ENCODE measurements around the gene HSD17B7. TPM values are rescaled to one million over a fixed set of nuclear protein-coding genes. Genes with fewer than 3 reads are reported as not detected.

Gene HSD17B7
- total and polyA plus RNA-seq, 2 of the 8 experiments (the other 6 are each of a cell fraction or from before 2014, with no cell fraction given) = 31.0 to 37.8 TPM

GRCh38 chr1:162774007-162774406 is 16.5 kb upstream of the HSD17B7 start (continued):
- TF ChIP-seq, protein P1, sequence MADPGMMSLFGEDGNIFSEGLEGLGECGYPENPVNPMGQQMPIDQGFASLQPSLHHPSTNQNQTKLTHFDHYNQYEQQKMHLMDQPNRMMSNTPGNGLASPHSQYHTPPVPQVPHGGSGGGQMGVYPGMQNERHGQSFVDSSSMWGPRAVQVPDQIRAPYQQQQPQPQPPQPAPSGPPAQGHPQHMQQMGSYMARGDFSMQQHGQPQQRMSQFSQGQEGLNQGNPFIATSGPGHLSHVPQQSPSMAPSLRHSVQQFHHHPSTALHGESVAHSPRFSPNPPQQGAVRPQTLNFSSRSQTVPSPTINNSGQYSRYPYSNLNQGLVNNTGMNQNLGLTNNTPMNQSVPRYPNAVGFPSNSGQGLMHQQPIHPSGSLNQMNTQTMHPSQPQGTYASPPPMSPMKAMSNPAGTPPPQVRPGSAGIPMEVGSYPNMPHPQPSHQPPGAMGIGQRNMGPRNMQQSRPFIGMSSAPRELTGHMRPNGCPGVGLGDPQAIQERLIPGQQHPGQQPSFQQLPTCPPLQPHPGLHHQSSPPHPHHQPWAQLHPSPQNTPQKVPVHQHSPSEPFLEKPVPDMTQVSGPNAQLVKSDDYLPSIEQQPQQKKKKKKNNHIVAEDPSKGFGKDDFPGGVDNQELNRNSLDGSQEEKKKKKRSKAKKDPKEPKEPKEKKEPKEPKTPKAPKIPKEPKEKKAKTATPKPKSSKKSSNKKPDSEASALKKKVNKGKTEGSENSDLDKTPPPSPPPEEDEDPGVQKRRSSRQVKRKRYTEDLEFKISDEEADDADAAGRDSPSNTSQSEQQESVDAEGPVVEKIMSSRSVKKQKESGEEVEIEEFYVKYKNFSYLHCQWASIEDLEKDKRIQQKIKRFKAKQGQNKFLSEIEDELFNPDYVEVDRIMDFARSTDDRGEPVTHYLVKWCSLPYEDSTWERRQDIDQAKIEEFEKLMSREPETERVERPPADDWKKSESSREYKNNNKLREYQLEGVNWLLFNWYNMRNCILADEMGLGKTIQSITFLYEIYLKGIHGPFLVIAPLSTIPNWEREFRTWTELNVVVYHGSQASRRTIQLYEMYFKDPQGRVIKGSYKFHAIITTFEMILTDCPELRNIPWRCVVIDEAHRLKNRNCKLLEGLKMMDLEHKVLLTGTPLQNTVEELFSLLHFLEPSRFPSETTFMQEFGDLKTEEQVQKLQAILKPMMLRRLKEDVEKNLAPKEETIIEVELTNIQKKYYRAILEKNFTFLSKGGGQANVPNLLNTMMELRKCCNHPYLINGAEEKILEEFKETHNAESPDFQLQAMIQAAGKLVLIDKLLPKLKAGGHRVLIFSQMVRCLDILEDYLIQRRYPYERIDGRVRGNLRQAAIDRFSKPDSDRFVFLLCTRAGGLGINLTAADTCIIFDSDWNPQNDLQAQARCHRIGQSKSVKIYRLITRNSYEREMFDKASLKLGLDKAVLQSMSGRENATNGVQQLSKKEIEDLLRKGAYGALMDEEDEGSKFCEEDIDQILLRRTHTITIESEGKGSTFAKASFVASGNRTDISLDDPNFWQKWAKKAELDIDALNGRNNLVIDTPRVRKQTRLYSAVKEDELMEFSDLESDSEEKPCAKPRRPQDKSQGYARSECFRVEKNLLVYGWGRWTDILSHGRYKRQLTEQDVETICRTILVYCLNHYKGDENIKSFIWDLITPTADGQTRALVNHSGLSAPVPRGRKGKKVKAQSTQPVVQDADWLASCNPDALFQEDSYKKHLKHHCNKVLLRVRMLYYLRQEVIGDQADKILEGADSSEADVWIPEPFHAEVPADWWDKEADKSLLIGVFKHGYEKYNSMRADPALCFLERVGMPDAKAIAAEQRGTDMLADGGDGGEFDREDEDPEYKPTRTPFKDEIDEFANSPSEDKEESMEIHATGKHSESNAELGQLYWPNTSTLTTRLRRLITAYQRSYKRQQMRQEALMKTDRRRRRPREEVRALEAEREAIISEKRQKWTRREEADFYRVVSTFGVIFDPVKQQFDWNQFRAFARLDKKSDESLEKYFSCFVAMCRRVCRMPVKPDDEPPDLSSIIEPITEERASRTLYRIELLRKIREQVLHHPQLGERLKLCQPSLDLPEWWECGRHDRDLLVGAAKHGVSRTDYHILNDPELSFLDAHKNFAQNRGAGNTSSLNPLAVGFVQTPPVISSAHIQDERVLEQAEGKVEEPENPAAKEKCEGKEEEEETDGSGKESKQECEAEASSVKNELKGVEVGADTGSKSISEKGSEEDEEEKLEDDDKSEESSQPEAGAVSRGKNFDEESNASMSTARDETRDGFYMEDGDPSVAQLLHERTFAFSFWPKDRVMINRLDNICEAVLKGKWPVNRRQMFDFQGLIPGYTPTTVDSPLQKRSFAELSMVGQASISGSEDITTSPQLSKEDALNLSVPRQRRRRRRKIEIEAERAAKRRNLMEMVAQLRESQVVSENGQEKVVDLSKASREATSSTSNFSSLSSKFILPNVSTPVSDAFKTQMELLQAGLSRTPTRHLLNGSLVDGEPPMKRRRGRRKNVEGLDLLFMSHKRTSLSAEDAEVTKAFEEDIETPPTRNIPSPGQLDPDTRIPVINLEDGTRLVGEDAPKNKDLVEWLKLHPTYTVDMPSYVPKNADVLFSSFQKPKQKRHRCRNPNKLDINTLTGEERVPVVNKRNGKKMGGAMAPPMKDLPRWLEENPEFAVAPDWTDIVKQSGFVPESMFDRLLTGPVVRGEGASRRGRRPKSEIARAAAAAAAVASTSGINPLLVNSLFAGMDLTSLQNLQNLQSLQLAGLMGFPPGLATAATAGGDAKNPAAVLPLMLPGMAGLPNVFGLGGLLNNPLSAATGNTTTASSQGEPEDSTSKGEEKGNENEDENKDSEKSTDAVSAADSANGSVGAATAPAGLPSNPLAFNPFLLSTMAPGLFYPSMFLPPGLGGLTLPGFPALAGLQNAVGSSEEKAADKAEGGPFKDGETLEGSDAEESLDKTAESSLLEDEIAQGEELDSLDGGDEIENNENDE (IDR thresholded peaks at IDR 0.05; ENCODE audit: insufficient replicate concordance, low read length) = no peak
- TF ChIP-seq POLR2AphosphoS5 (IDR thresholded peaks at IDR 0.05; ENCODE audit: low read depth, low read length) (no peak), CREB1 (IDR thresholded peaks at IDR 0.05) (no peak)
